GM23338 (cell line): ENCODE measurements around the gene USP15.

Experiments
- CREB1 ChIP-seq: fragments of 250-450 bp; sonication (Bioruptor Pico); IDR thresholded peaks from 2 replicates; pipeline ENCODE4 v1.5.0; 2020; ENCODE audit warnings: low read depth, mild to moderate bottlenecking, moderate library complexity
- EZH2 ChIP-seq: fragments of 200-600 bp; sonication (generic); IDR thresholded peaks from one replicate; pipeline ENCODE4 v1.8.0; 2017; ENCODE audit warnings: antibody characterized with exemption, mild to moderate bottlenecking, low read depth; ENCODE audit not compliant: unreplicated experiment
- EZH2phosphoT487 ChIP-seq: fragments of 200-600 bp; sonication (generic); IDR thresholded peaks from one replicate; pipeline ENCODE4 v1.8.1; 2018; ENCODE audit warnings: antibody characterized with exemption; ENCODE audit not compliant: unreplicated experiment
- JUNB ChIP-seq: IDR thresholded peaks from one replicate; pipeline ENCODE4 v1.6.1; 2016; ENCODE audit warnings: antibody characterized with exemption; ENCODE audit not compliant: unreplicated experiment
- NANOG ChIP-seq: IDR thresholded peaks from 2 replicates; pipeline ENCODE4 v1.6.1; 2016; ENCODE audit warnings: antibody characterized with exemption, borderline replicate concordance
- POLR2AphosphoS5 ChIP-seq: IDR thresholded peaks from 2 replicates; pipeline ENCODE4 v1.6.1; 2016; ENCODE audit warnings: antibody characterized with exemption, low read depth
- STAT1 ChIP-seq: IDR thresholded peaks from one replicate; pipeline ENCODE4 v1.6.1; 2016; ENCODE audit warnings: antibody characterized with exemption; ENCODE audit not compliant: unreplicated experiment
- ZNF114 ChIP-seq: fragments of 250-450 bp; sonication (Bioruptor Pico); IDR thresholded peaks from 2 replicates; pipeline ENCODE4 v1.5.0; 2020; ENCODE audit warnings: mild to moderate bottlenecking, moderate library complexity
- ZNF331 ChIP-seq: fragments of 250-450 bp; sonication (Bioruptor Pico); IDR thresholded peaks from 2 replicates; pipeline ENCODE4 v1.5.0; 2020; ENCODE audit warnings: low read depth, mild to moderate bottlenecking, moderate library complexity
- ZNF462 ChIP-seq: fragments of 250-450 bp; sonication (Bioruptor Pico); IDR thresholded peaks from 2 replicates; pipeline ENCODE4 v1.5.0; 2020; ENCODE audit warnings: mild to moderate bottlenecking, moderate library complexity
- TF ChIP-seq, protein P1 (sequence below), 2 experiments: fragments of 200-600 bp in 1 of 2; sonication (generic) in 1 of 2; conservative IDR thresholded peaks; 2 replicates each; pipeline versions ENCODE4 v1.5.1 to v1.6.1; 2016 to 2017; ENCODE audit warnings: antibody characterized with exemption in 2 of 2, low read depth in 2 of 2, mild to moderate bottlenecking in 2 of 2, moderate library complexity in 1 of 2
- TF ChIP-seq, protein P2 (sequence below): IDR thresholded peaks from one replicate; pipeline ENCODE4 v1.6.1; 2018; ENCODE audit warnings: antibody characterized with exemption; ENCODE audit not compliant: unreplicated experiment
- TF ChIP-seq, protein P3 (sequence below): IDR thresholded peaks from 2 replicates; pipeline ENCODE4 v1.6.1; 2016; ENCODE audit warnings: antibody characterized with exemption

GRCh38 chr12:62372825-62373224, 112.6 kb downstream of the USP15 start:
- no peak for TF ChIP-seq EZH2
- TF ChIP-seq, protein P1, sequence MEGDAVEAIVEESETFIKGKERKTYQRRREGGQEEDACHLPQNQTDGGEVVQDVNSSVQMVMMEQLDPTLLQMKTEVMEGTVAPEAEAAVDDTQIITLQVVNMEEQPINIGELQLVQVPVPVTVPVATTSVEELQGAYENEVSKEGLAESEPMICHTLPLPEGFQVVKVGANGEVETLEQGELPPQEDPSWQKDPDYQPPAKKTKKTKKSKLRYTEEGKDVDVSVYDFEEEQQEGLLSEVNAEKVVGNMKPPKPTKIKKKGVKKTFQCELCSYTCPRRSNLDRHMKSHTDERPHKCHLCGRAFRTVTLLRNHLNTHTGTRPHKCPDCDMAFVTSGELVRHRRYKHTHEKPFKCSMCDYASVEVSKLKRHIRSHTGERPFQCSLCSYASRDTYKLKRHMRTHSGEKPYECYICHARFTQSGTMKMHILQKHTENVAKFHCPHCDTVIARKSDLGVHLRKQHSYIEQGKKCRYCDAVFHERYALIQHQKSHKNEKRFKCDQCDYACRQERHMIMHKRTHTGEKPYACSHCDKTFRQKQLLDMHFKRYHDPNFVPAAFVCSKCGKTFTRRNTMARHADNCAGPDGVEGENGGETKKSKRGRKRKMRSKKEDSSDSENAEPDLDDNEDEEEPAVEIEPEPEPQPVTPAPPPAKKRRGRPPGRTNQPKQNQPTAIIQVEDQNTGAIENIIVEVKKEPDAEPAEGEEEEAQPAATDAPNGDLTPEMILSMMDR (conservative IDR thresholded peaks at IDR 0.05; ENCODE audit: low read depth in 2 of 2) = no peak
- TF ChIP-seq, protein P2, sequence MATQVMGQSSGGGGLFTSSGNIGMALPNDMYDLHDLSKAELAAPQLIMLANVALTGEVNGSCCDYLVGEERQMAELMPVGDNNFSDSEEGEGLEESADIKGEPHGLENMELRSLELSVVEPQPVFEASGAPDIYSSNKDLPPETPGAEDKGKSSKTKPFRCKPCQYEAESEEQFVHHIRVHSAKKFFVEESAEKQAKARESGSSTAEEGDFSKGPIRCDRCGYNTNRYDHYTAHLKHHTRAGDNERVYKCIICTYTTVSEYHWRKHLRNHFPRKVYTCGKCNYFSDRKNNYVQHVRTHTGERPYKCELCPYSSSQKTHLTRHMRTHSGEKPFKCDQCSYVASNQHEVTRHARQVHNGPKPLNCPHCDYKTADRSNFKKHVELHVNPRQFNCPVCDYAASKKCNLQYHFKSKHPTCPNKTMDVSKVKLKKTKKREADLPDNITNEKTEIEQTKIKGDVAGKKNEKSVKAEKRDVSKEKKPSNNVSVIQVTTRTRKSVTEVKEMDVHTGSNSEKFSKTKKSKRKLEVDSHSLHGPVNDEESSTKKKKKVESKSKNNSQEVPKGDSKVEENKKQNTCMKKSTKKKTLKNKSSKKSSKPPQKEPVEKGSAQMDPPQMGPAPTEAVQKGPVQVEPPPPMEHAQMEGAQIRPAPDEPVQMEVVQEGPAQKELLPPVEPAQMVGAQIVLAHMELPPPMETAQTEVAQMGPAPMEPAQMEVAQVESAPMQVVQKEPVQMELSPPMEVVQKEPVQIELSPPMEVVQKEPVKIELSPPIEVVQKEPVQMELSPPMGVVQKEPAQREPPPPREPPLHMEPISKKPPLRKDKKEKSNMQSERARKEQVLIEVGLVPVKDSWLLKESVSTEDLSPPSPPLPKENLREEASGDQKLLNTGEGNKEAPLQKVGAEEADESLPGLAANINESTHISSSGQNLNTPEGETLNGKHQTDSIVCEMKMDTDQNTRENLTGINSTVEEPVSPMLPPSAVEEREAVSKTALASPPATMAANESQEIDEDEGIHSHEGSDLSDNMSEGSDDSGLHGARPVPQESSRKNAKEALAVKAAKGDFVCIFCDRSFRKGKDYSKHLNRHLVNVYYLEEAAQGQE = no peak
- TF ChIP-seq EZH2phosphoT487 = no peak
- TF ChIP-seq CREB1 = no peak
- no peak for TF ChIP-seq POLR2AphosphoS5
- TF ChIP-seq JUNB = no peak
- TF ChIP-seq ZNF114 = no peak
- TF ChIP-seq NANOG = no peak
- TF ChIP-seq, protein P3, sequence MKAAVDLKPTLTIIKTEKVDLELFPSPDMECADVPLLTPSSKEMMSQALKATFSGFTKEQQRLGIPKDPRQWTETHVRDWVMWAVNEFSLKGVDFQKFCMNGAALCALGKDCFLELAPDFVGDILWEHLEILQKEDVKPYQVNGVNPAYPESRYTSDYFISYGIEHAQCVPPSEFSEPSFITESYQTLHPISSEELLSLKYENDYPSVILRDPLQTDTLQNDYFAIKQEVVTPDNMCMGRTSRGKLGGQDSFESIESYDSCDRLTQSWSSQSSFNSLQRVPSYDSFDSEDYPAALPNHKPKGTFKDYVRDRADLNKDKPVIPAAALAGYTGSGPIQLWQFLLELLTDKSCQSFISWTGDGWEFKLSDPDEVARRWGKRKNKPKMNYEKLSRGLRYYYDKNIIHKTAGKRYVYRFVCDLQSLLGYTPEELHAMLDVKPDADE = no peak
- no peak for TF ChIP-seq STAT1
- no peak for TF ChIP-seq ZNF462
- TF ChIP-seq ZNF331 (CRISPR knock-in tag) = no peak
